ENCODE results near the gene ABCA12.
A peak's percentile ranks its signal among the peaks of the same experiment; 100 is the strongest.

Gene ABCA12

DNA sequence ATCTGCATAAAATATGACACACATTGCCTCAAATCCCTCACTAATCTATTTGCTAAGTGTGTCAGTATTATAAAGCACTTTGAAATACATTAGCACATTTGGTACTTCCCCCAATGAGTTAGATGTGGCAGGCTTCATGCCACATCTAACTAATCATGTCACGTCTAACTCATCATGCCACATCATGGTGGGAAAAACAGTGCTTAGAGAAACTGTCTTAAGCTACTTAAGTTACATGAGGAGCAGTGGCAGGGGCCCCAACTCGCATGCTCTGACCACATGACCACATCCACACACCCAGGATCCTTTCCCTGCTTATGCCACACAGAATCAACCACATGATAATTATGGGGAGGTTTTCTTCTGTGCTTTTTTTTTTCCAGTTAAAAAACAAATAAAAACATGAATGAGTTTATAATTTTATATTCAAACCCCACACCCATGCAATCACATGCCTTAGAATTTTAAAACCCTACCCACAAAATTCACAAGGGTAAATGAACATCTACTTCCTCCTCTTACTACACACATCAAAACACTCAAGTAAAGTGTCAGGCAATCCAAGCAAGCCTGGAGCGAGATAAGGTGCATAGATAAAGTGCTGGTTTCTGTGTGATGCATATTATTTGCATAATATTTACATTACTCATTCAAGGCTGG, 1.6 kb downstream of the ABCA12 start:
- no peak for DNase-seq

- DNase-seq, result no peak
Measured at GRCh38 chr2:215120401-215120800, 18.0 kb downstream of the ABCA12 start.

- no peak for DNase-seq
Measured at GRCh38 chr2:215119847-215120246, 18.6 kb downstream of the ABCA12 start.

DNA sequence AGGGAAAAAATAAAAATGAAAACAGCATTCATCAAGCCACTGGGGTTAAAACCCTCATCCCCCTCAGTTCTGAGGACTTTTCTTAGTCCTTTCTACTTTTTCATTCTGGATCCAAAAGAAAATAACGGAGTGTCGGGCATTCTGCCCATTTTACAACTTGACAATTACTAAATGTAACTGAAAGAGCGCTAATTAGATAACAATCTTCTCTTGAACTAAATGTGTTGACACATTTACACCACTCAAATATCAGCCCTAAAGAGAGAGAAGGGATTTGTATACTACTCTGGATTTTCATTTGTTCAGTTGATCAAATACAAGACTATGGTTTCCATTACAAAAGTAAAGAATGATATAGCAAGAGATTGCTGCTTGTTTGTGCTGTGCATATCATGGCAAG, 27.5 kb downstream of the ABCA12 start:
- DNase-seq, result peak; percentile 6

DNA sequence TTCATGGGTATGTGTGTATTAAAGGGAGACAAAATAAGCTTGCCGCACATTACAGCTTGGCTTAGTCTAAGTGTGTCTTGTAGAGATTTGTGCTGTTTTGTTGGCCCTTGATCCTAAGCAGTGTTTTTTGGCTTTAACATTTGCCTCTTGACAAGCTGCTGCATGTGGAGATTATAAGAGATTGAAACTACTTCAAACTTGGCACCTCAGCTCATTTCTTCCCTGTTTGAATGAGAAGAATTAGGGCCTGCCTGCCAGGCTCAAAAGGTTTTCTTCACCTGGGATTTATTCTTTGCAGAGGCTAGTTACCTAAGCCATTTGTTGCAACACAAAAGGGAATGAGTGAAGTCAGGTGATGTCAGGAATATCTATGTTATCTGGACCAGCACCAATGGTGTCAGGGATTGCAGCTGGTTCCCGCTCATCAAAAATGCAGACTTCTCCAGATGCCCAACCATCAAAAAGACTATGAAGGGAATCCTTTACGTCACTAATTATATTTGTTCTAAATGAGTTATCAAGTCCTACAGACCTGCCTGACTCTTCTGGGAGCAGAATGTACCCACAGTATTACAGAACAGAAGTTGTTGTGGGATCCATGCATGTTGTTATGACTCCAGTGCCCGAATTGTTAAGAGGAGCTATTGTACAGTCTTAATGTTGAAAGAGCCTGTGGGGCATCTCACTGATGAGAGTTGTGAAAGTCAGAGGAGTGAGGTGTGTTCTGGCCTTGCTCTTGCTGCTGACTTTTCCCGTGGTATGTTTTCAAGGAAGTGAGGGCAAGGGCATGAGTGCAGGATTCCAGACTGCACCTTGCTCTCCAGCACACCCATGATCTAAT, 31.0 kb downstream of the ABCA12 start:
- no peak for DNase-seq

DNA sequence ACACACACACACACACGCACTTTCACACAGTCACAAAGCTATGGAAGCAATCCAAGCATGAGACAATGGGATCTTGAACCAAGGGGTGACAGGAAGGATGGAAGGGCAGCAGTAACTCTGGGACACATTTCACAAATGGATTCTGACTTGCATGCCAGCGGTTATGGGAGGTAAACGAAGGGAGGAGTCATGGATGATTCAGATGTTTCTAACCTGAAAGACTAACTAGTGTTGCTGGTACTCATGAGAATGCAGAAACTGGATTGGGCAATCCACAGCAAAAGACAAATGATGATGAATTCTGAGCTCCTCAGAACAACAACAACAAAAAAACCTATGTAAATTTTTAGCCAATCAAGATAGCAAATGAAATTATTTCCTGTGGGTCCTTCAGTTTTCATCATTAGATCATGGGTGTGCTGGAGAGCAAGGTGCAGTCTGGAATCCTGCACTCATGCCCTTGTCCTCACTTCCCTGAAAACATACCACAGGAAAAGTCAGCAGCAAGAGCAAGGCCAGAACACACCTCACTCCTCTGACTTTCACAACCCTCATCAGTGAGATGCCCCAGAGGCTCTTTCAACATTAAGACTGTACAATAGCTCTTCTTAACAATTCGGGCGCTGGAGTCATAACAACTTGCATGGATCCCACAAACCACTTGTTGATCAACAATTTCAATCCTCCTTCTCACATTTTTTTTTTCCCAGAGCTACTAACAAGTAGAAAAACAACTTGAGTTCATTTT, 32.6 kb downstream of the ABCA12 start:
- no peak for DNase-seq

- no peak for DNase-seq
Measured at GRCh38 chr2:215104226-215104625, 34.2 kb downstream of the ABCA12 start.

GRCh38 chr2:215098875-215099274, 39.6 kb downstream of the ABCA12 start:
- DNase-seq, result no peak

- DNase-seq, result no peak
Measured at GRCh38 chr2:215084080-215084479, 54.3 kb downstream of the ABCA12 start.

GRCh38 chr2:215083146-215083545, 55.3 kb downstream of the ABCA12 start:
- DNase-seq, result no peak

GRCh38 chr2:215082446-215082845, 56.0 kb downstream of the ABCA12 start:
- no peak for DNase-seq

DNA sequence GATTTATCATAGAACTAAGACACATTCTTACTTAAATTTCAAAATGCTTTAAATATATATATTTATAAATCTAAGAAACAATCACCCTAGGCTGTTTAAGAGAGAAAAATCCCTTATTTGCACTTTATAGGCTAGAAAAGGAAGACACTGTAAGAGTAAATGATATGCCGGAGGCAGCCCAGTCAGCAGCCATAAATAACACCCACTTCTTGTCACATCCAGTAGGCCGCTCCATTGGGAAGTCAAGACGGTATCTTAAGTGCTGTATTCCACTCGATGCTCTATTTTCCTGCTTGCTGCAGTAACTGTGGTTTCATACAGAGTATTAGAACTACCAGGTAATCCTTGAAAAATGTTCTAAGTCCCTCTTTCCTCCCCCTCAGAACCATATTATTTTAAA, 57.9 kb downstream of the ABCA12 start:
- no peak for DNase-seq

- no peak for DNase-seq
Measured at GRCh38 chr2:215071676-215072075, 66.8 kb downstream of the ABCA12 start.

GRCh38 chr2:215068399-215068798, 70.0 kb downstream of the ABCA12 start:
- DNase-seq, result no peak

- DNase-seq, result no peak
Measured at GRCh38 chr2:215066124-215066523, 72.3 kb downstream of the ABCA12 start.

GRCh38 chr2:215063526-215063925, 74.9 kb downstream of the ABCA12 start:
- no peak for DNase-seq

GRCh38 chr2:215060861-215061536, 77.4 kb downstream of the ABCA12 start:
- peak; percentile 97 for DNase-seq

GRCh38 chr2:215059724-215060123, 78.7 kb downstream of the ABCA12 start:
- DNase-seq, result peak; percentile 56

DNA sequence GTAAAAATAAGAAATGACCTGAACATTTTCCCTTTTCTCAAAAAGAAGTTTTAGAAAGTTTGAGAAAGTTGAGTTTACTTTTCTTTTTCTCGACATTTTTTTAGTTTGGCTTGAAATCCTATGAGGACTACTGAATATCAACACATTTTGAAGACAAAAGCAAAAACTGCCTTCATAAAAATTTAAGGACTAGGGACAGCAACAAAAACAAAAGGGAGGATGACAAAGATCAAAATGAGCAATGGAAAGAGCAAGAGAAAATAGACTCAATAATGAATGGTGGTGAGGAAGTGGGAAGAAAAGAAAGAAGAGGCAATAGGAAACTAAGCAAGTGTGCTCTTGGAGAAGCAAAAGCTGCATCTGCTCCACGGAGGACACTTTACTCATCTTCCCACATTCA, 82.5 kb downstream of the ABCA12 start:
- DNase-seq, result no peak

DNA sequence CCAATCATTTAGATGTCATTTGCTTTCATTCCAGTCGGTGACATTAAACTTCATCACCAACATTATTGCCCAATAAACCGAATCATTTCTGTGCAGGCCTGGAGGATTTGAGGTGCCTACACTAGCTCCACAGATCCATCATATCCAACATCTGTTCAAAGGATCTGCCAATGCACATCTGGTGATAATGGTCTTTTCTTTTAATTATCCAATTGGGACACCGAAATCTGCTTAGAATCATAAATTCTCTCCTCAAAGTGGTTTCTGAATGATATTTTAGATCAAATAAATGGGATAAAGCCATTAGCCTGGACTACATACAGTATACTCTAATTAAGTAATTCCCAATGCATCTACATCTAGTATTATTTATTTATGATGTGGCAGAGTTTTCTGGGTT, 85.6 kb downstream of the ABCA12 start:
- DNase-seq, result no peak

GRCh38 chr2:215052404-215052803, 86.0 kb downstream of the ABCA12 start:
- DNase-seq, result no peak

GRCh38 chr2:215049341-215049740, 89.1 kb downstream of the ABCA12 start:
- no peak for DNase-seq

- DNase-seq, result peak; percentile 29
Measured at GRCh38 chr2:215038421-215038820, 100.0 kb downstream of the ABCA12 start.
